WERI-Rb-1 (cell line): ENCODE data around the gene ALDH2.

ENCODE experiments used
- DNase-seq: peaks from one replicate; pipeline ENCODE4 v3.0.0-alpha.2; 2020
- H3K27ac ChIP-seq: fragments of 250-450 bp; sonication (Bioruptor Pico); 2 replicates; pipeline ENCODE4 v1.5.1; 2020; ENCODE audit warnings: mild to moderate bottlenecking, moderate library complexity
- H3K27me3 ChIP-seq: fragments of 250-450 bp; sonication (Bioruptor Pico); 2 replicates; pipeline ENCODE4 v1.5.1; 2021; ENCODE audit warnings: mild to moderate bottlenecking, low read depth, moderate library complexity; ENCODE audit not compliant: insufficient read depth, severe bottlenecking
- H3K36me3 ChIP-seq: fragments of 250-450 bp; sonication (Bioruptor Pico); 2 replicates; pipeline ENCODE4 v1.5.1; 2020; ENCODE audit warnings: mild to moderate bottlenecking, moderate library complexity
- H3K4me3 ChIP-seq: 2 replicates; pipeline ENCODE4 v1.5.1; 2011; ENCODE audit warnings: low read depth, mild to moderate bottlenecking, control low read depth, low read length
- H3K9me3 ChIP-seq: fragments of 250-450 bp; sonication (Bioruptor Pico); 2 replicates; pipeline ENCODE4 v1.5.1; 2021; ENCODE audit warnings: mild to moderate bottlenecking, moderate library complexity; ENCODE audit not compliant: severe bottlenecking
- TF ChIP-seq, protein P1 (sequence below): IDR thresholded peaks from 2 replicates; pipeline ENCODE4 v1.5.1; 2011; ENCODE audit warnings: low read depth, mild to moderate bottlenecking, control low read depth, inconsistent platforms, low read length

The ALDH2 gene

DNA sequence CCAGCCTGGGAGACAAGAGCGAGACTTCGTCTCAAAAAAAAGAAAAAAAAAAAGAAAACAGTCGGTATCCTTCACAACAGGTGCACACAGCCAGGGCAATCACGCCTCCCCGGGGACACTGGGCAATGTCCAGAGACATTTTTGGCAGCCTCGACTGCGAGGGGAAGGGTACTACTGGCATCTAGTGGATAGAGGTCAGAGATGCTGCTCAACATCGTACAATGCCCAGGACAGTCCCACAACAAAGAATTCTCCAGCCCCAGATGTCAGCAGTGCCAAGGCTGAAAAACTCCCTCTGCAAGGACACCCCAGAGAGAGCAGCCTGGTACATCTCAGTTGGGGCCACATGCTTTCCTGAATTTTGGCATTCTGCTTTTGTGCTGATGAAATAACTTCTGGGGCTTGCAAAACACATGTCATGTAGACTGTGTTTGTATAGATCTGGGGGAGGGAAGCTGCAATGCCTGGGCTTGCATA, 21.5 kb downstream of the ALDH2 start:
- Histone ChIP-seq H3K9me3 (no peaks in the 10 kb centered on the region), H3K4me3 (no peak overlapping the region), H3K27ac (no peak overlapping the region), H3K27me3 (no peaks in the 10 kb centered on the region), H3K36me3 (no peaks in the 10 kb centered on the region)
- peak; percentile 55 for DNase-seq
- TF ChIP-seq, protein P1, sequence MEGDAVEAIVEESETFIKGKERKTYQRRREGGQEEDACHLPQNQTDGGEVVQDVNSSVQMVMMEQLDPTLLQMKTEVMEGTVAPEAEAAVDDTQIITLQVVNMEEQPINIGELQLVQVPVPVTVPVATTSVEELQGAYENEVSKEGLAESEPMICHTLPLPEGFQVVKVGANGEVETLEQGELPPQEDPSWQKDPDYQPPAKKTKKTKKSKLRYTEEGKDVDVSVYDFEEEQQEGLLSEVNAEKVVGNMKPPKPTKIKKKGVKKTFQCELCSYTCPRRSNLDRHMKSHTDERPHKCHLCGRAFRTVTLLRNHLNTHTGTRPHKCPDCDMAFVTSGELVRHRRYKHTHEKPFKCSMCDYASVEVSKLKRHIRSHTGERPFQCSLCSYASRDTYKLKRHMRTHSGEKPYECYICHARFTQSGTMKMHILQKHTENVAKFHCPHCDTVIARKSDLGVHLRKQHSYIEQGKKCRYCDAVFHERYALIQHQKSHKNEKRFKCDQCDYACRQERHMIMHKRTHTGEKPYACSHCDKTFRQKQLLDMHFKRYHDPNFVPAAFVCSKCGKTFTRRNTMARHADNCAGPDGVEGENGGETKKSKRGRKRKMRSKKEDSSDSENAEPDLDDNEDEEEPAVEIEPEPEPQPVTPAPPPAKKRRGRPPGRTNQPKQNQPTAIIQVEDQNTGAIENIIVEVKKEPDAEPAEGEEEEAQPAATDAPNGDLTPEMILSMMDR = peak; percentile 78

DNA sequence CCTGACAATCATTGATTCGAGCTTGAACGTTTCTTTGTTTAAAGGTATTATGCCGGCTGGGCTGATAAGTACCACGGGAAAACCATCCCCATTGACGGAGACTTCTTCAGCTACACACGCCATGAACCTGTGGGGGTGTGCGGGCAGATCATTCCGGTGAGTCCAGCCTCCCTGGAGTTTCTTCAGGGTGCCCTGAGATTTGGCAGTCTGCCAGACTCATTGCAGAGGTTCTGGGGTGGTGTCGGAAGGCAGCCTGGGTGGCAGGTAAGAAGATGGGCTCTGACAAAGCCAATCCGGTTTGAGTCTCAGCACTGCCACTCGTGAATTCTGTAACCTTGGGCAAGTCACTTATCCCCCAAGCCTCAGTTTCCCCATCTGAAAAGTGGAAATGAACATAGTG, 23.0 kb downstream of the ALDH2 start:
- TF ChIP-seq, protein P1 = no peak
- Histone ChIP-seq H3K9me3 (no peaks in the 10 kb centered on the region), H3K36me3 (no peaks in the 10 kb centered on the region), H3K27me3 (no peaks in the 10 kb centered on the region), H3K27ac (no peak overlapping the region), H3K4me3 (no peak overlapping the region)
- no peak for DNase-seq

DNA sequence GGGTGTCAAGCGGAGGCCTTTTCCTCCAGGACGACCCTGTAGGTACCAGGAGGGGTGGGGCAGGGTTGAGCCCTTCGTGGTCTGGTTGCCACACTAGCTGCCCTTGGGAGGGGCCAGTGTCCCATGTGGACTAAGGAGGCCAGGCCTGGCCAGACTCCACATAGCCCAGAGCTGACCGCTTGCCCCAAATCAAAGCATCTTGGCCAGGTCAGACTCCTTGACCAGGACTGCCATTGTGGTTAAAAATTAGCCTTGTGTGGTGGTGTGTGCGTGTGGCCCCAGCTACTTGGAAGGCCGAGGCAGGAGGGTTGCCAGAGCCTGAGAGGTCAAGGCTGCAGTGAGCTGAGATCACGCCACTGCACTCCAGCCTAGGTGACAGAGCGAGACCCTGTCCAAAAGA, 24.8 kb downstream of the ALDH2 start:
- TF ChIP-seq, protein P1 = no peak
- no peak for DNase-seq
- Histone ChIP-seq H3K36me3 (no peaks in the 10 kb centered on the region), H3K4me3 (no peak overlapping the region), H3K27ac (no peak overlapping the region), H3K27me3 (no peaks in the 10 kb centered on the region), H3K9me3 (no peaks in the 10 kb centered on the region)

DNA sequence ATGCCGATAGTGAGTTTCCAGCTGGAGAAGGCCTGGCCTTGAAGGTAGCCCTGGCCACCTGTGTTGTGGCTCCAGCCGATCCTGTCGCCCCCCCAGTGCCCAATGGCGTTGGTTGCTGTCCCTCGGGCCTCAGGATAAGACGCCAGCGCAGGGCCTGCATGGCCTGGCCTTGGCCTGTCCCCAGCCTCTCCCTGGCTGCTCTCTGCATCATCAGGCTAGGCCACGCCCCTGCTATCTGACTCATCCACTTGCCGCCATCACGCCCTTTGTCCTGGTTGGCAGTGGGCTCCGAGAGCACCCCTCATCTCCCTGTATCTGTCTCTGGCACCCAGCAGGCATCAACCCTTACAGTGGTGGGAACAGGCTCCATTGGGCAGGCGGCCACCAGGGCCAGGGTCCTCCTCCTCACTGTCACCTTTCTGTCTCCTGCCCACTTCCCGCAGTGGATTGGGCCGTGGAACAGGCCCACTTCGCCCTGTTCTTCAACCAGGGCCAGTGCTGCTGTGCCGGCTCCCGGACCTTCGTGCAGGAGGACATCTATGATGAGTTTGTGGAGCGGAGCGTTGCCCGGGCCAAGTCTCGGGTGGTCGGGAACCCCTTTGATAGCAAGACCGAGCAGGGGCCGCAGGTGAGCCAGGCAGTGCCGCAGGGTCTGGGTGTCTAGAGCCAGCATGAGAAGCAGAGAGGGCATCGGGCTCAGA, 25.6 kb downstream of the ALDH2 start:
- Histone ChIP-seq H3K27me3 (no peaks in the 10 kb centered on the region), H3K9me3 (no peaks in the 10 kb centered on the region), H3K4me3 (no peak overlapping the region), H3K36me3 (no peaks in the 10 kb centered on the region), H3K27ac (no peak overlapping the region)
- TF ChIP-seq, protein P1 = no peak
- no peak for DNase-seq

DNA sequence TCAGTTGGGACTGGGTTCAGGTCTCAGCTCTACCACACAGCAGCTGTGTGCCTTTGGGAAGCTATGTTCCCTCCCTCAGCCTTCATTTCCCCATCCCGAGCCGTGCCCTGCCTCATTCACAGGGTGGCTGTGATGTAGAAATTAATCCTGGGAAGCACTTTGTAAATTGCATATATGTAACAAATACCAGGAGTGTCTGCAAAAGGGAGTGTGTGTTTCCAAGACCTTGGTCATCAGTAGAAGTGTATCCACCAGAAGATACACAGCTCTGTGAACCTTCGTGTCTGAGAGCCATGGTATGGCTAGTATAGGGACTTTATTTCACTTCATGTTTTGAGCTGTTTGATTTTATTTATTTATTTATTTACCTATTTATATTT, 26.1 kb downstream of the ALDH2 start:
- H3K9me3 ChIP-seq = no peaks in the 10 kb centered on the region
- H3K27ac ChIP-seq = no peak overlapping the region
- no peaks in the 10 kb centered on the region for H3K36me3 ChIP-seq
- H3K27me3 ChIP-seq = no peaks in the 10 kb centered on the region
- no peak overlapping the region for H3K4me3 ChIP-seq
- no peak for DNase-seq
- TF ChIP-seq, protein P1 = no peak

DNA sequence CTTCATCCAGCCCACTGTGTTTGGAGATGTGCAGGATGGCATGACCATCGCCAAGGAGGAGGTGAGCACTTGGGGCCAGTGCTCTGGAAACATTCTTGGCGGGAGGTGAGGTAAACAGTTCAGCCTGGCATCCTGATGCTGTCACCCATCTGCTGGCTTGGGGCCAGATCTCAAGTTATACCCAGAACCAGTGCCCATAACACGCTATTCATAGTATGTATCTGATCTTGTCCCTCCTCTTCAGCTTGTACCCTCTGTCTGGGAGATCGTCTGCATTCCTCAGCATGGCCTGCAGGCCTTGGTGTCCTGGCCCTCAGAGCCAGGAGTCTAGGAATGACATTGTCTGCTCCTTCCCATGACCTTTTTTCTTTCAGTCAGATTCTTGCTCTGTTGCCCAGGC, 31.4 kb downstream of the ALDH2 start:
- no peaks in the 10 kb centered on the region for H3K36me3 ChIP-seq
- H3K27me3 ChIP-seq = no peaks in the 10 kb centered on the region
- no peak for DNase-seq
- H3K9me3 ChIP-seq = no peaks in the 10 kb centered on the region
- no peak overlapping the region for H3K27ac ChIP-seq
- TF ChIP-seq, protein P1 = no peak
- H3K4me3 ChIP-seq = no peak overlapping the region
